GM19193 (cell line): ENCODE results near the gene EFCAB11.

Experiments
- POLR2A ChIP-seq: IDR thresholded peaks from 4 replicates; pipeline ENCODE4 v1.6.1; 2011; ENCODE audit not compliant: insufficient read depth, insufficient read length; ENCODE audit errors: extremely low read depth

EFCAB11 gene

DNA sequence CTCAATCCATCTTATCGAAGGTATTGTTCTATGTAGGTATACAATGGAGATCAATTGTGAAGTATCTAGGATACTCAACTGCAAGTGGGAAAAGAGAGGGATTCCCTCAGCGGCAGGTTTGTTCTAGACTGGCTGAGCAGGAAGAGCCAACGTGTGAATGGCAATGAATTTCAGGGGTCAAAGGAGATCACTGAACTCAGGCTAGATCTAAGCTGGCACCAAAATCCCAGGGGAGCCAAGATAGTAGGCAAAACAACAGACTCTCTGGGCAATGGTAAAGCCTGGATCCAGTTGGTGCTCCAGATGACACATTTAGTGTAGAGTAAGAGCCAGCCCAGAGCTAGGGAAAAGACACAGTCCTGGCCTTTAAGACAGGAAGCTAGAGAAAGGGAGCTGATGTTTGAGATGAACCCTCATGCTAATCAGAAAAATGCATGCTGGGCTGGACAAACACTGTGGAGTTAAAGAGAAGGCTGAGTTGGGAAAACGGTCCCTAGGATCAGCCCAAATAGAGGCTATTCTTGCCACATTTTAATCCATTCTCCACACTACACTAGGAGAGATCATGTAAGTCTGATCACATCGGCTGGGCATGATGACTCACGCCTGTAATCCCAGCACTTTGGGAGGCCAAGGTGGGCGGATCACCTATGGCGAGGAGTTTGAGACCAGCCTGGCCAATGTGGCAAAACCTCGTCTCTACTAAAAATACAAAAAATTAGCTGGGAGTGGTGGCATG, 45.6 kb downstream of the EFCAB11 start:
- TF ChIP-seq POLR2A = no peak

DNA sequence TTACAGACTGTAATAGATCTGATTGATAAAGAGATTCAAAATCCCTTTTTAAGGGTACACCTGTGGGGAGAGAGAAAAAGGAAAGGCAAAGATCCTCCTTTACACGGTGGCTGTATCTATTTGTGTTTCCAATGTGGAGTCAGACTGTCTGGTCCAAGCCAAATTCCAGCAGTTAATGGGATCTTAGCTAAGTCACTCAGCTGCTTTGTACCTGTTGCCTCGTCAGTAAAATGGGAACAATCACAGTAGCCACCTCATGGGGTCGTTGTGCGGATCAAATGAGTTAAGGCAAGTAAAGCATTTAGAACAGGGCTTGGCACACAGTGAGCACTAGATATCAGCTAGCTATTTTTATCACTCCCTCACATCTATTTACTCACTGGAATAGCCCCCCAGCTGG, 46.9 kb downstream of the EFCAB11 start:
- no peak for TF ChIP-seq POLR2A

GRCh38 chr14:89906000-89906399, 48.5 kb downstream of the EFCAB11 start:
- TF ChIP-seq POLR2A = no peak

GRCh38 chr14:89903340-89903952, 51.1 kb downstream of the EFCAB11 start:
- no peak for TF ChIP-seq POLR2A

GRCh38 chr14:89902881-89903280, 51.6 kb downstream of the EFCAB11 start:
- TF ChIP-seq POLR2A = no peak

GRCh38 chr14:89900802-89901201, 53.7 kb downstream of the EFCAB11 start:
- TF ChIP-seq POLR2A = no peak

DNA sequence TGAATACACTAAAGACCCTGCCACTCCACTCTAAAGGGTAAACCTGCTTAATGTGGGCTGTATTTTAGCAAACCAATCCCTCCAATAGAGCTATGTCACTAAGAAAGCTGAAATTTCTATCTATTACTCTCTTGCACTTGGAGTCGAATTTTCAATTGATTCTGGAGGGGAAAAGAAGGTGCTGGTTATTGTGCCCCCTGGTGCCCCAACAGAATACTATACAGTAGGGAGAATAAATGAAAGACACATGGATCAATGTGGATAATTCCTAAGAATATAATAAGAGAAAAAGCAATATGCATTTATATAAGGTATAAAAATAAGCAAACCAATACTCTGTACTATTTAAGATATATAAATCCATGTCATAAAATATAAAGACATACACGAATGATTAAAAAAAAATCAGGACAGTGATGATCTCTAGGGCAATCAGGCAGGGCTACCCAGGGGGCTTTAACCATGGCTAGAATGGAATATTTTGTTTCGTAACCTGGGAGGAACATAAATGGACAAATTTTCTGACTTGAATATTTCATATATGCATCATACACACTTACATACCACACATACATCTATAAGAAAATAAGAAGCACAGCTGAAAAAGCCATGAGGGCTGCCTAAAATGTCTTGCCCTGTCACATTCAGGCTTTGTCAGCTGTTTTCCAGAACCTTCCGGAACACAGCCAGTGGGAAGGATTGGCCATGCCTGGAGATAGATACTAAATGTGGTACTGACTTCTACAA, 54.4 kb downstream of the EFCAB11 start:
- no peak for TF ChIP-seq POLR2A

- TF ChIP-seq POLR2A = no peak
Observed at GRCh38 chr14:89899291-89899690, 55.2 kb downstream of the EFCAB11 start.

- no peak for TF ChIP-seq POLR2A
Observed at GRCh38 chr14:89892953-89893352, 61.6 kb downstream of the EFCAB11 start.

- TF ChIP-seq POLR2A = no peak
Observed at GRCh38 chr14:89891055-89891454, 63.5 kb downstream of the EFCAB11 start.

GRCh38 chr14:89890589-89890988, 63.9 kb downstream of the EFCAB11 start:
- no peak for TF ChIP-seq POLR2A

DNA sequence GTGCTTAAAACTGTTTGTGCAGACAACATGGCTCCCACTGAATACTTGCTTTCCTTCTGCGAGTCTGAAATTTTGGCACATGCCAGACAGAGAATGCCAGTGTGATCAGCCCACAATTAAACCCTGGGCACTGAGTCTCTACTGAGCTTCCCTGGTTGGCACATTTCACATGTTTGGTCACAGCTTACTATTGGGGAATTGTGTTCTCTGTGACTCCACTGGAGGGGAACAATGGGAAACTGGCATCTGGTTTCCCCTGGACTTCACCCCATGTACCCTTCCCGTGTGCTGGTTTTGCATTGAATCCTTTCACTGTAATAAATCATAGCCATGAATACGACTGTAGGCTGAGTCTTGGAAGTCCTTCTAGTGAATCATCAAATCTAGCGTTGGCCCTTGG, 64.9 kb downstream of the EFCAB11 start:
- TF ChIP-seq POLR2A = no peak

GRCh38 chr14:89884761-89885160, 69.8 kb downstream of the EFCAB11 start:
- TF ChIP-seq POLR2A = no peak

GRCh38 chr14:89881839-89882238, 72.7 kb downstream of the EFCAB11 start:
- no peak for TF ChIP-seq POLR2A

DNA sequence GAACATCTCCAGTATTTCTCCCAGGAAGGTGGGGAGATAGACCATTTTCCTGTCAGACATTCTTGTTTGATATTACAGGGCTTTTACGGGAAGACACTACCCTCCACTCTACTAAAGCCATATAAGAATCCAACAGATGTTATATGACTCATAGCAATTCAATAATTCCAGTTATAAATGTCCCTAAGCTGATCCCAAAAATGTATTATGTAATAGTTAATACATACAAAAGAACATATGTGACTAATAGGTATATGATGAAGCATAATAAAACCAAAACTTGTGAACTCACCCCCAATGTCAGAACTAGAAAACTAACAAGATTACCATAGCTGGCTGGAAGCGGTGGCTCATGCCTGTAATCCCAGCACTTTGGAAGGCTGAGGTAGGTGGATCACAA, 84.2 kb downstream of the EFCAB11 start:
- TF ChIP-seq POLR2A = no peak

GRCh38 chr14:89869606-89870005, 84.9 kb downstream of the EFCAB11 start:
- TF ChIP-seq POLR2A = no peak

GRCh38 chr14:89866458-89866857, 88.1 kb downstream of the EFCAB11 start:
- no peak for TF ChIP-seq POLR2A

GRCh38 chr14:89865153-89865552, 89.4 kb downstream of the EFCAB11 start:
- TF ChIP-seq POLR2A = no peak
